ENCODE data around the gene EIF1. TPM values are rescaled to one million over a fixed set of nuclear protein-coding genes. Genes with fewer than 3 reads are reported as not detected.

The EIF1 gene
- total RNA-seq, 5 donors from 2014 or later (not counting 1 experiment from before 2014, with no cell fraction given) = 962 to 2,431 (median 988) TPM

DNA sequence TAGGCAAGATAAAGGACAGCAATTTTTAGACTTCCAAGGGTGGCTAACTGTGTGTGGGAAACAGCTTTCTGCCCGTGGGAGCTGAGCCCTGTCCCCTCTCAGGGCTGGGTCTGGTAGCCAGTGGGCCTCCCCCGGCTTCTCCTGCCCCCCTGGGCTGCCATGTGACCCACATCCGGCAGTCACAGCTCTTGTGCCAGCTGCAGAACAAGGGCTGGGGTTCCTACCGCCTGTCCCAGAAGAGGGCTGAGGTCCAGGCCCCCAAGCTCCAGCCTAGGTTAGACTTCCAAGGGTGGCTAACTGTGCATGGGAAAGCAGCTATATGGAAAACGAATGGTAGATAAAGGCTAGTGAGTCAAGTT is 29.6 kb downstream of the EIF1 start:
- Mint-ChIP-seq H3K4me1 (peaks cover 10 to 12% (median 11%) of the 10 kb centered on the region in 3 donors), H3K36me3 (no peaks in the 10 kb centered on the region), H3K9me3 (no peaks in the 10 kb centered on the region), H3K27me3 (peaks cover 4 to 15% of the 10 kb centered on the region in 2 donors), H3K27ac (peak overlapping the region in 1 of 2 donors; percentile 78), H3K4me3 (no peak overlapping the region)
- CTCF ChIA-PET = no interaction called here
- ATAC-seq (replicated peaks in 1 of 4) (no peak), DNase-seq (no peak)
- H3K36me3 ChIP-seq (ENCODE audit: control insufficient read depth in 2 of 2, extremely low read depth in 1 of 2, insufficient read depth in 1 of 2, low read length in 1 of 2) = no peaks in the 10 kb centered on the region
- H3K27ac ChIP-seq (ENCODE audit: low read length) = no peak overlapping the region
- POLR2A ChIA-PET = no interaction called here
- 63% methylated on average over 4 of the region's 5 CpGs for WGBS (ENCODE audit: insufficient coverage)
- peaks cover 0 to 28% of the 10 kb centered on the region in 2 experiments for H3K27me3 ChIP-seq (replicated peaks in 1 of 2; ENCODE audit: control insufficient read depth in 2 of 2, extremely low read depth in 1 of 2, insufficient read depth in 2 of 2, low read length in 1 of 2)
- no peak overlapping the region for H3K4me3 ChIP-seq (ENCODE audit: control insufficient read depth in 1 of 2, extremely low read depth in 1 of 2, low read length in 1 of 2)
- H3K4me1 ChIP-seq (ENCODE audit: control insufficient read depth in 1 of 2, extremely low read depth in 1 of 2, insufficient read depth in 2 of 2, low read length in 2 of 2) = peaks cover 0 to 6% of the 10 kb centered on the region in 2 experiments
- H3K9me3 ChIP-seq = no peaks in the 10 kb centered on the region

DNA sequence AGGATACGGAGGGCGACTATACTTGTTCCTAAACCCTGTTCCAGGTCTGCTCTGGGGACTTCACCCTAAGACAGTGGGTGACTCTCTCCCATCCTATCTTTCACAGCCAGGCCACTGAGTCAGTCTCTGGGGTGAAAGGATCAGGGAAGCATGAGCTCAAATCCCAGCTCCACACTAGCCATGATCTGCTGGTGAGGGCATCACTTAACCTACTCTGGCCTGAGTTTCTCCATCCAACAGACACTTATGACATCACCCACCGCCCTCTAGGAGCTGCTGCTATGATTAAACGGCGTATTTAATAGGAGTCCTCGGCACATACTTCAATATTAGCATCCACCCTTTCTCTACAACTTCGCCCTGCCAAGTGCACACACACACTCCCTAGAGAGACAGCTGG is 33.5 kb downstream of the EIF1 start:
- H3K4me3 Mint-ChIP-seq = no peak overlapping the region
- no peaks in the 10 kb centered on the region for H3K36me3 Mint-ChIP-seq
- H3K4me1 Mint-ChIP-seq = peaks cover 8 to 9% (median 9%) of the 10 kb centered on the region in 3 donors
- H3K9me3 Mint-ChIP-seq = no peaks in the 10 kb centered on the region
- Histone ChIP-seq H3K27me3 (replicated peaks in 1 of 2; ENCODE audit: control insufficient read depth in 2 of 2, extremely low read depth in 1 of 2, insufficient read depth in 2 of 2, low read length in 1 of 2) (peaks cover 0 to 46% of the 10 kb centered on the region in 2 experiments), H3K9me3 (no peaks in the 10 kb centered on the region), H3K36me3 (ENCODE audit: control insufficient read depth in 2 of 2, extremely low read depth in 1 of 2, insufficient read depth in 1 of 2, low read length in 1 of 2) (no peaks in the 10 kb centered on the region), H3K27ac (ENCODE audit: low read length) (no peak overlapping the region), H3K4me3 (ENCODE audit: control insufficient read depth in 1 of 2, extremely low read depth in 1 of 2, low read length in 1 of 2) (no peak overlapping the region), H3K4me1 (ENCODE audit: control insufficient read depth in 1 of 2, extremely low read depth in 1 of 2, insufficient read depth in 2 of 2, low read length in 2 of 2) (peaks cover 0 to 6% of the 10 kb centered on the region in 2 experiments)
- ChIA-PET POLR2A (no interaction called here), CTCF (interaction anchor here in 1 of 2 donors (0.6 kb wide), 1 partner anchor 830 kb away, joined by 4 read pairs; no protein-coding TSS in a partner anchor)
- H3K27me3 Mint-ChIP-seq = peaks cover 4 to 31% of the 10 kb centered on the region in 2 donors
- 84% methylated on average over 5 of the region's 7 CpGs for WGBS (ENCODE audit: insufficient coverage)
- DNase-seq (no peak), ATAC-seq (replicated peaks in 1 of 4) (no peak)
- H3K27ac Mint-ChIP-seq = no peak overlapping the region

DNA sequence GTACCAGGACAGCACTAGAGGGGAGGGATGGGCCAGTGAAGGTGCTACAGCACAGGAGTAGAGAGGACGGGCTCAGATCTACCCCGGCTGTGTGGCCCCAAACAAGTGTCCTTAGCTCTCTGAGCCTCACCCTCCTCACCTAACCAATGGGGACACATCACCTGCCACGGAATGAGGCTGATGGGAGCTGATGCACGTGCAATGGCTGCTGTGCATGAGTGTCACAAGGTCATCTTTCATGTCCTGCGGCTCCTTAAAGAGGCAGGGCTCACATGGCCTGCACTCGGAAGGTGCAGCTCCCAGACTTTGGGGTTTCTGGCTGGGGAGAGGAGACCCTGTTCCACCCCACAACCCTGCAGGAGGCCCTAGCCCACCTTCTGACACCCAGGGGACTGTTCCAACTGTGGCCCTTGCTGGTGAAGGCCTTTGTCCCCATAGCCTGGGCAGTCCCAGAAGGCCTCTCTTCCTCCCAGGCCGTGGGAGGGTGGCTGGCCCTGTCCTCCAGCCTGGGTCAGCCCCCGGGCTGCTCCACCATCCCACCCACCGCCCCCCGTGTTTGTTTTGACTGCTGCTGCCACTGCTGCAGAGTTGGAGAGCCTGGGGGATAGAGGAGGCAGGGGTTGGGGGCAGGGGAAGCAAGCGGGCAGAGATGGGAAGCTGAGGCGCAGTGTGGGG is 35.3 kb downstream of the EIF1 start:
- no peaks in the 10 kb centered on the region for H3K9me3 Mint-ChIP-seq
- H3K4me3 ChIP-seq (ENCODE audit: control insufficient read depth in 1 of 2, extremely low read depth in 1 of 2, low read length in 1 of 2) = no peak overlapping the region
- H3K27ac Mint-ChIP-seq = no peak overlapping the region
- no peaks in the 10 kb centered on the region for H3K4me1 Mint-ChIP-seq
- no peak overlapping the region for H3K27ac ChIP-seq (ENCODE audit: low read length)
- DNase-seq (no peak), ATAC-seq (replicated peaks in 1 of 4) (no peak)
- no peak overlapping the region for H3K4me3 Mint-ChIP-seq
- peaks cover 0 to 61% of the 10 kb centered on the region in 2 experiments for H3K27me3 ChIP-seq (replicated peaks in 1 of 2; ENCODE audit: control insufficient read depth in 2 of 2, extremely low read depth in 1 of 2, insufficient read depth in 2 of 2, low read length in 1 of 2)
- no peaks in the 10 kb centered on the region for H3K36me3 Mint-ChIP-seq
- ChIA-PET CTCF (no interaction called here), POLR2A (no interaction called here)
- peaks cover 4 to 34% of the 10 kb centered on the region in 2 donors for H3K27me3 Mint-ChIP-seq
- WGBS (ENCODE audit: insufficient coverage) = 73% methylated on average over 4 of the region's 12 CpGs
- no peaks in the 10 kb centered on the region for H3K36me3 ChIP-seq (ENCODE audit: control insufficient read depth in 2 of 2, extremely low read depth in 1 of 2, insufficient read depth in 1 of 2, low read length in 1 of 2)
- no peaks in the 10 kb centered on the region for H3K4me1 ChIP-seq (ENCODE audit: control insufficient read depth in 1 of 2, extremely low read depth in 1 of 2, insufficient read depth in 2 of 2, low read length in 2 of 2)
- H3K9me3 ChIP-seq = no peaks in the 10 kb centered on the region

DNA sequence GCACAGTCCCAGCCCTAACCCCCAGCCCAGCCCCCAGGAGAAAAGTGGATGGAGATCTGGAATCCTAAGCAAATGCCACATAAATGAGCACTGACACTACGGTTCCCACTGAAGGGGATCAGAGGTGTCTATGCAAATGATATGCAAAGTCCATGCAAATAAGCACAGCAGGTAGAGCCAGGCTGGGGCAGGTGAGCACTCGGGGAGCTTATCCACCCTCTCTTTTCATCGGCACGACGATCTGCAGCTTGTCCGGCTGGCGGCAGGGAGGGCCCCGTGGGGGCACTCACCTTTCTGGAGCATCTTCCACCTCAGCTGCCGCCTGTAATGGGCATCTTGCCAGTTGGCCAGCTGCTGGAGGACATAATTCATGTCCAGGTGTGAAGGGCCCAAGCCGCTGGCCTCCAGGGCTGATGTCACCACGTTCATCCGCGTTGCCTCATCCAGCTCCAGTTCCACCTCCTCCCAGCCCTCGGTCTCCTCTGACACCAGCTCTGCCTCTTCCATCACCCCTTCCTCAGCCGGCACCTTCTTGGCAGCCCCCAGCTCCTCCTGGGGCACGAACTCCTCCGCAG is 35.9 kb downstream of the EIF1 start:
- H3K4me1 Mint-ChIP-seq = no peaks in the 10 kb centered on the region
- no peaks in the 10 kb centered on the region for H3K4me1 ChIP-seq (ENCODE audit: control insufficient read depth in 1 of 2, extremely low read depth in 1 of 2, insufficient read depth in 2 of 2, low read length in 2 of 2)
- H3K27ac ChIP-seq (ENCODE audit: low read length) = no peak overlapping the region
- peak overlapping the region in 1 of 2 donors; percentile 13 for H3K27ac Mint-ChIP-seq
- no peak overlapping the region for H3K4me3 ChIP-seq (ENCODE audit: control insufficient read depth in 1 of 2, extremely low read depth in 1 of 2, low read length in 1 of 2)
- no peaks in the 10 kb centered on the region for H3K36me3 Mint-ChIP-seq
- POLR2A ChIA-PET = no interaction called here
- no peaks in the 10 kb centered on the region for H3K9me3 Mint-ChIP-seq
- CTCF ChIA-PET = no interaction called here
- WGBS (ENCODE audit: insufficient coverage) = 90% methylated on average over 16 of the region's 17 CpGs
- DNase-seq (no peak), ATAC-seq (replicated peaks in 1 of 4) (no peak)
- no peaks in the 10 kb centered on the region for H3K36me3 ChIP-seq (ENCODE audit: control insufficient read depth in 2 of 2, extremely low read depth in 1 of 2, insufficient read depth in 1 of 2, low read length in 1 of 2)
- peaks cover 4 to 34% of the 10 kb centered on the region in 2 donors for H3K27me3 Mint-ChIP-seq
- H3K9me3 ChIP-seq = no peaks in the 10 kb centered on the region
- H3K27me3 ChIP-seq (replicated peaks in 1 of 2; ENCODE audit: control insufficient read depth in 2 of 2, extremely low read depth in 1 of 2, insufficient read depth in 2 of 2, low read length in 1 of 2) = peaks cover 0 to 57% of the 10 kb centered on the region in 2 experiments
- H3K4me3 Mint-ChIP-seq = no peak overlapping the region

DNA sequence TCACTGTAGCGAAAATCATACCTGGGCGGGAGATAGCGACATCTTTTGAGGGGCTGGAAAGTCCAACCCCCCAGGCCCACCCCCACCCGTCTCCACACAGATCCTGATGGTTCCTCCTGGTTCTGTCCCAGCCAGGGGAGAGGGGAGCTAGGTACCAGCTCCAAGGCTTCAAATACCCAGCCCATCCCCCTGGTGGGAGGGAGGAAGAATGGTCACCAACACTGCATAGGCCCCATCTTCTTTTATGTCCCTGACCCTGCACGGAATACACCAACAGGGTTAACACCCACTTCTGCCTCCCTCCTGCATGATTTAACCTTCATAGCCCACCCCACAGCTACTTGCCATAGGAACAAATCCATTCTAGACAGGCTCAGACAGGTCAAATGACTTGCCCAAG is 36.4 kb downstream of the EIF1 start:
- CTCF ChIA-PET = no interaction called here
- WGBS (ENCODE audit: insufficient coverage) = 96% methylated on average over 4 of the region's 5 CpGs
- H3K27me3 Mint-ChIP-seq = peaks cover 4 to 36% of the 10 kb centered on the region in 2 donors
- POLR2A ChIA-PET = no interaction called here
- H3K27ac ChIP-seq (ENCODE audit: low read length) = no peak overlapping the region
- no peak for DNase-seq
- H3K27ac Mint-ChIP-seq = no peak overlapping the region
- H3K36me3 Mint-ChIP-seq = no peaks in the 10 kb centered on the region
- no peak overlapping the region for H3K4me3 ChIP-seq (ENCODE audit: control insufficient read depth in 1 of 2, extremely low read depth in 1 of 2, low read length in 1 of 2)
- H3K36me3 ChIP-seq (ENCODE audit: control insufficient read depth in 2 of 2, extremely low read depth in 1 of 2, insufficient read depth in 1 of 2, low read length in 1 of 2) = no peaks in the 10 kb centered on the region
- no peak for ATAC-seq (replicated peaks in 1 of 4)
- no peaks in the 10 kb centered on the region for H3K4me1 Mint-ChIP-seq
- H3K9me3 Mint-ChIP-seq = no peaks in the 10 kb centered on the region
- H3K9me3 ChIP-seq = no peaks in the 10 kb centered on the region
- H3K4me1 ChIP-seq (ENCODE audit: control insufficient read depth in 1 of 2, extremely low read depth in 1 of 2, insufficient read depth in 2 of 2, low read length in 2 of 2) = no peaks in the 10 kb centered on the region
- H3K27me3 ChIP-seq (replicated peaks in 1 of 2; ENCODE audit: control insufficient read depth in 2 of 2, extremely low read depth in 1 of 2, insufficient read depth in 2 of 2, low read length in 1 of 2) = peaks cover under 1 to 57% of the 10 kb centered on the region in 2 experiments
- no peak overlapping the region for H3K4me3 Mint-ChIP-seq

DNA sequence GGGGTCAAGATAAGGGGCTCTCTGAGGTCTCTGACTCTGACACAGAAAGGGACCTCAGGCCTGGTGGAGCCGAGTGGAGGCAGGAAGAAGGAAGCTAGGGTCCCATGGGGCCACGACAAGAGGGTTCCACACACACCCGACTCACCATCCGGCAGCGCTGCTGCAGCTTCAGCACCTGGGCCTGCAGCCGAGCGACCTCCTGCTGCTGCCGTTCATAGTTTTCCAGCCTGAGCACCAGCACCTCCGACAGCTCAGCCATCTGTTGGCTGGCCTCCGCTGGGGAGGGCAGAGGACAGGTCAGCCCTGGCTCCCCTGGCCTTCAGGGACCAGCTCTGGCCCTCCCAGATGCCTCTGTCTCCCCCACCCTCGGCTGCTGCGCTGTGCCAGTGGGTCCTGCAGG is 39.4 kb downstream of the EIF1 start:
- Histone ChIP-seq H3K9me3 (no peaks in the 10 kb centered on the region), H3K27ac (ENCODE audit: low read length) (no peak overlapping the region), H3K27me3 (replicated peaks in 1 of 2; ENCODE audit: control insufficient read depth in 2 of 2, extremely low read depth in 1 of 2, insufficient read depth in 2 of 2, low read length in 1 of 2) (peaks cover 6 to 66% of the 10 kb centered on the region in 2 experiments), H3K4me1 (ENCODE audit: control insufficient read depth in 1 of 2, extremely low read depth in 1 of 2, insufficient read depth in 2 of 2, low read length in 2 of 2) (no peaks in the 10 kb centered on the region), H3K36me3 (ENCODE audit: control insufficient read depth in 2 of 2, extremely low read depth in 1 of 2, insufficient read depth in 1 of 2, low read length in 1 of 2) (no peaks in the 10 kb centered on the region), H3K4me3 (ENCODE audit: control insufficient read depth in 1 of 2, extremely low read depth in 1 of 2, low read length in 1 of 2) (no peak overlapping the region)
- no peaks in the 10 kb centered on the region for H3K4me1 Mint-ChIP-seq
- no peaks in the 10 kb centered on the region for H3K36me3 Mint-ChIP-seq
- ChIA-PET CTCF (no interaction called here), POLR2A (interaction anchor here in 1 of 2 donors (0.5 kb wide), 1 partner anchor 147 kb away, joined by 7 read pairs; no protein-coding TSS in a partner anchor)
- H3K9me3 Mint-ChIP-seq = no peaks in the 10 kb centered on the region
- peaks cover 16 to 49% of the 10 kb centered on the region in 2 donors for H3K27me3 Mint-ChIP-seq
- no peak overlapping the region for H3K4me3 Mint-ChIP-seq
- ATAC-seq (replicated peaks in 1 of 4) (no peak), DNase-seq (no peak)
- H3K27ac Mint-ChIP-seq = no peak overlapping the region
- 70% methylated on average over 12 of the region's 12 CpGs for WGBS (ENCODE audit: insufficient coverage)
